CD4-positive, alpha-beta T cell treated with Interferon gamma for 1 hour (primary cell): ENCODE data around the gene C20orf204.

Experiments
- DNase-seq: peaks from one replicate; pipeline ENCODE4 v3.0.0-alpha.2; 2020

C20orf204 gene

DNA sequence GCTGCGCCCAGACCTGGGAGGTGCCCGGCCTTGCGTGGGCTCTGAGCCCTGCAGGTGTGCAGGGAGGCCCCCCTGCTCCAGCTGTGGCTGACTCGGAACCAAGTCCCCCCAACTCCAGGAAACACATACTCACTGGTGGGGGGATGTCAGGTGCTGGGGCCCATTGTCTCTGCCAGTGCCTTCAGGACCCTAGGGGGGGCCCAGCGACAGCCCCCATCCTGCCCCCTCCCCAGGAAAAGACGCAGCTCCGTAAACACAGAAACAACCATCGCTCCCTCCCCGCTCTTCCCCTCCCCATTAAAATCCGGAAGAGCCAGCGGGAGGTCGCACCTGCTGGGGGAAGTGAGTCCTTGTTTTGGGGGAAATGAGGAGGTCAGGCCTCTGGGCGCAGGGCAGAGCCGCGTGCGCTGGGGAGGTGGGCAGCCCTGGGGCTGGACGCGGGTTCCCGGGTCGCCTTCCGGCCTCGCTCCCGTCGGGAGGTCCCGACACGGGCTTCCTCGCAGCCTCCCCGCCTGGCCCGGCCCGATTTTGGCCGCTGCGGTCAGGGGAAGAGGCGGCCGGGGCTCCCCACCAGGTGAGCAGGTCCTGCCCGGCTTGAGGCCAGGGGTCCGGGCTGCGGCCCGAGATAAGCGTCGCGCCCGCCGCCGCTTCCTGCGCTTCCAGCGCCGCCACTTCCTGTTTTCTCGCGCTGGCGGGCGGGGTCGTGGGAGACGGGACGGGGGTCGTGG is 6.2 kb downstream of the C20orf204 start:
- DNase-seq, result no peak

DNA sequence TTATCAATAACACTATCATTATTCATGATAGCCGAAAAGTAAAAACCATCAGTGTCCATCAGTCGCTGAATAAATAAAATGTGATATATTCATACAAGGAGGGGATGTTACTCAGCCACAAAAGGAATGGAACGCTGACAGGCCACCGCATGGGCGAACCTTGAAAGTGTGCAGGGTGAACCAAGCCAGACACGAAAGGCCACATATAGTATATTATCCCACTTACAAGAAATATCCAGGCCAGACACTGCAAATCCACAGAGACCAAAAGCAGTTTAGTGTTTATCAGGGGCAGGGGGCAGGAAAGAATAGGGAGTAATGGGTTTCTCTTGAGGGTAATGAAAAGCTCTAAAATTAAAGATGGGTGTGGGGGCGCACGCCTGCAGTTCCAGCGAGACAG is 7.8 kb downstream of the C20orf204 start:
- DNase-seq, result no peak

DNA sequence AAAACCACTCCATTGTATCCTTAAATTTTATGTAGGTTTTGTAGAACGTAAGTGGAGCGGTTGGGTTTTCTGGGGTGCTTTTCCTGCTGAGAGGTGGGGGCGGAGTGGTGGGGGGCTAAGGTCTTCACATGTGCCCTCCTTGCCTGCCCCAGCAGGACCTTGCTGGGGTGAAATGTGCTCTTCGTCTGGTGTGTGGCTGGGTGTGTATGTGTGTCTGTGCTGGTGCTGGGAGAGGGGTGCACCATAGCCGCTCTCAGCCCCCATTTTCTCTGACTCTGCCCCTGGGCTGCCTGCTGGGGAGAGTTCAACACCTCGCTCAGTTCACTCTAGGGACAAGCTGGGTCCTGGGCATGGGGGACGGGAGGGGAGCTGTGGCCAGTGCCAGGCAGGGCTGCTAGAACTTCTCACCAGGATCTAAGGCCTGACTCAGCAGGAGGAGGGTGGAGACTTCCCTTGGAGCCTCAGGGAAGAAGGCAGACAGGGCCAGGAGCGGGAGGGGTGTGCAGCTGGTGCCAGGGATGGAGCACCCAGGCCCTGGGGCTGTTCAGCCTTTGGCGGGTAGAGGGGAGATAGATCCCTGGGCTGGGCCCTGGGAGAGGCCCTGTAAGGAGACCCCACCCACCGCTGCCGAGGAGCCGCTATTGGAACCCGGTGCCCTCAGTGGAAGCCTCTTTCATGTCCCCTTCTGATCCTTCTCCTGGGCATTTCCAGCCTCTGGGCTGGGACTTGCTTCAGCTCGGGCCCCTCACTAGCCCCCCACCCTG is 8.7 kb downstream of the C20orf204 start:
- DNase-seq, result no peak

DNA sequence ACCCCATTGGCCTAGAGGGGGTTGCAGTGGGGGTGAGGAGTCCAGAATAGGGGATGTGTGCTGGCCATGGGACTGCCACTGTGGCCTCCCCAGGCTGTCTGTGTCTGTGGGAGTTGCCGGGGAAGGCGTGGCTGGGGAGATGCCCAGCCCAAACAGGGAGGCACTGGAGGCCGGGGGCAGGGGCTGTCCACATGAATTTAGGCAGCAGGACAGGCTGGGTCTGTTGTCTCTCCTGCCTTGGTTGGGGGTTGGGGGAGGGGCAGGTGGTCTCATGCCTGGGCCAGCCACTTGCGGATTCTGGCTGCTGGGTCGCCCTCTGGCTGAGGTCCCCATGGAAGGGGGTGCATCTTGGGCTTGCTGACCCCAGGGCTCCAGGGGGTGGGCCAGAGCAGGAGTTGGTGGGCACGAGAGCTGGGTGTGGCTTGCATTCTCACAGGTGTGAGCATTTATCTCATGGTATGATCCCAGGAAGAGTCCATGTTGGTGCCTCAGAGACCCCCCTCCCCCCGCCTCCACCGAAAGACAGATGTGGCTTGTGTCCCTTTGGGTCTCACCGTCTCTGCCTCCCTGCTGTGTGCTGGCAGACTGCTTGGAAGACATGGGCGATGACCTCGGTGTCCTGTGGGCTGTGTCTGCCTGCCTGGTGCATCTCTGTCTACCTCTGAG is 9.5 kb downstream of the C20orf204 start:
- DNase-seq, result no peak

DNA sequence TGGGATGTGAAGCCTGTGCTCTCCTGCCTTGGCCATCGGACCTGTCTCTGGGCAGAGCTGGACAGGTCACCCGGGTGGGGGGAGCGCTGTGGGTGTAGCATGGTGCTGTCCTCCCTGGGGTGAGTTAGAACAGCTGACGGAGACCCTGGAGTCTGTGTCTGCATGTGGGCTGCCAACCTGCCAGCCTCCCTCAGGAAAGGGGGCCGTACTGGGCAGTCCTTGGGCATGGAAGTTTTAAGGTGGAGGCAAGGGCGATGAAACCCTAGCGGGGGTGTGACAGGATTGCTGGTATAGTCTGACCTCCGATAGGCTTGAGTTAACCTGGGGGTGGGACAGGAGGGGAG is 11.0 kb downstream of the C20orf204 start:
- DNase-seq, result no peak

DNA sequence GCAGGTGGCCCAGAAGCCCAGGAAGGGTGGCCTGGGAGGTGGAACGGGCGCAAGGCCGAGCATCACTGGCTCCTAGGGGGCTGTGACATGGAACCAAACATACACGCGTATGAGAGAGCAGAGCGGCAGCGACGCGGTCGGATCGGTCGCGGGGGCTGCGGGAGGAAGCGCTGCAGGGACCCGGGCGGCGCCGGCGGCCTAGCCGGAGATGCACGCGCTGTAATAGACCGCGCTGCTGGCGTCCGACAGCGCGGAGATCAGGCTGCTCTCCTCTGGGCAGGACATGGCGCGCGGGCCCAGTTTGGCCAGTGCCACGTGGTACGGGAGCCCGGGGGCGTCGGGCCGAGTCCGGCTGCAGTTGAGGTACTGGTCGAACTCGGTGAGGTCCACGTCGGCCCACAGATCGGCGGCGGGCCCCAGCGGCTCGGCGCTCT is 12.0 kb downstream of the C20orf204 start:
- DNase-seq, result no peak

DNA sequence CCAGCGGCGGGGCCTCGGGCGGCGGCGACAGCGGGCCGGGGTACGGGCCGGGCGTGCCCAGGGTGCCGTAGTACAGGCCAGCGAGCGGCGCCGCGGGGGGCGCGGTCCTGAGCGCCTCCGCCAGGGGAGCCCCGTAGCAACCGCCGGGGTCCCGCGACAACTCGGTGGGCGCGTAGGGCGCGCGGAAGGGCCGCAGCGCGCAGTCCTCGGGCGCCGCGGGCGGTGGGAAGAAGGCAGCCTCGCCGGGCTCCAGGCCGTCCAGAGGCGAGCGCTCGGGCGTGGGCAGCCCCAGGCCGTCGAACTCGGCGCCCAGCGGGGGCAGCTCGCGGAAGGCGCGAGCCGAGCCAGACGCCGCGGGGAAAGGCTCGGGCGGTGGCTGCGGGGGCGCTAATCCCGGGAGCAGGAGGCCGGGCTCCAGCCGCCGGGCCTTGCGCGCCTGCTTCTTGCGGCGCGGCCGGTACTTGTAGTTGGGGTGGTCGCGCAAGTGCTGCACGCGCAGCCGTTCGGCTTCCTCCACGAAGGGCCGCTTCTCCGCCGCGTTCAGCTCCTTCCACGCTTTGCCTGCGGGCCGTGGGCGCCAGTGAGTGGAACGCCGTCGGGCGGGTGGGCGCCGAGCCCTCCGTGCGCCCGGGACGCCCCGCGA is 12.5 kb downstream of the C20orf204 start:
- DNase-seq, result no peak

DNA sequence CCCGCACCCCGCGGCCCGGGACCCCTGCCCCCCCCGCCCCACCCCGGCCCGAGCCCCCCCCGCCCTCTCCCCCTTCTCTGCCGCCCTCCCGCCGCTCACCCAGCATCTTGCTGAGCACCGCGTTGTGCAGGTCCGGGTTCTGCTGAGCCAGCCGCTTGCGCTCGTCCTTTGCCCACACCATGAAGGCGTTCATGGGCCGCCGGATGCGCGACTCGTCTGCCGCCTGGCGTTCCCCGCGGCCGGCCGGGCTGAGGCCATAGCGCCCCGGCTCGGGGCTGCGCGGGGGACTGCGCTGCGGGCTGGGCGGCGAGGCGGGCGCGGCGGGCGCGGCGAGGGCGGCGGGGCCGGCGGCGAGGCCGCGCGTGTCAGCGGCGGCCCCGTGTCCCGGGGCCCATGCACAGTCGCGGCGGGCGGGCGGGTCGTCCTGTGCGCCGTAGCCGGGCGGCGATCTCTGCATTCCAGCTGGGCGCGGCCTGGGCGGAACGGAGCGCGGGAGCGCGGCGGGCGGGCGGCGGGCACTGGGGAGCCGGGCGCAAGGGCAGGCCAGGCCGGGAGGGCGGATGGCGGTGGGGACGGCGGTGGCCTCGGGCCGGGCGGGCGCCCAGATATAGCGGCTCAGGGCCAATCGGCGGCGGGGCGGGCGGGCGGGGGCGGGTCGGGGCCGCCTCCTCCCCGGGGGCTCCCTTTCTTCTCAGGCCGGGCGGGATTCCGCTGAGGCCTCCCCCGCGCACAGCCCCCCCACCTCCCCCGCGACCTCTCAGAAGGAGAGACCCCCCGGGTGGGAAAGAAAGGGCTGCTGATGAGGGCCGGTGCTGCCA is 13.3 kb downstream of the C20orf204 start, which contains the start of gene SOX18:
Gene SOX18 (minus strand): TSS at position 580 of the 818 bp plus-strand sequence. CDS start 123 bp downstream, at position 457.
- no peak for DNase-seq

DNA sequence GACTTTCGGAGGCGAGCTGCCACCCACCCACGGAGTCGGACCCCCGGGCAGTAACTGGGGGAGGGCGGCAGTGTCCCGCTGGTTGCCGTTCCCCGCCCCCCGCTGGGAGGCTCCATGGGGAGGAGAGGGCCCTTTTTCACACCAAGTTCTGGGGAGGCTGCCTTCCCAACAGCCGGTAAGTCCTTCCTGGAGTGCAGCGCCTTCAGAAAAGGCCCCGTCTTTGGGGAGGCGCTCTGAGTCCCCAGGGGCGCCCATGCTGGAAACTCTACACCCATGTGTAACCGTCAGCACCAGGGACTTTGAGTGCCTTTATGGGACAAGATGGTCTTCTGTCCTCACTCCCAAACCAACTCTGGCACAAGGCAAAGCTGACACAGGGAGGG is 13.9 kb downstream of the C20orf204 start:
- no peak for DNase-seq

DNA sequence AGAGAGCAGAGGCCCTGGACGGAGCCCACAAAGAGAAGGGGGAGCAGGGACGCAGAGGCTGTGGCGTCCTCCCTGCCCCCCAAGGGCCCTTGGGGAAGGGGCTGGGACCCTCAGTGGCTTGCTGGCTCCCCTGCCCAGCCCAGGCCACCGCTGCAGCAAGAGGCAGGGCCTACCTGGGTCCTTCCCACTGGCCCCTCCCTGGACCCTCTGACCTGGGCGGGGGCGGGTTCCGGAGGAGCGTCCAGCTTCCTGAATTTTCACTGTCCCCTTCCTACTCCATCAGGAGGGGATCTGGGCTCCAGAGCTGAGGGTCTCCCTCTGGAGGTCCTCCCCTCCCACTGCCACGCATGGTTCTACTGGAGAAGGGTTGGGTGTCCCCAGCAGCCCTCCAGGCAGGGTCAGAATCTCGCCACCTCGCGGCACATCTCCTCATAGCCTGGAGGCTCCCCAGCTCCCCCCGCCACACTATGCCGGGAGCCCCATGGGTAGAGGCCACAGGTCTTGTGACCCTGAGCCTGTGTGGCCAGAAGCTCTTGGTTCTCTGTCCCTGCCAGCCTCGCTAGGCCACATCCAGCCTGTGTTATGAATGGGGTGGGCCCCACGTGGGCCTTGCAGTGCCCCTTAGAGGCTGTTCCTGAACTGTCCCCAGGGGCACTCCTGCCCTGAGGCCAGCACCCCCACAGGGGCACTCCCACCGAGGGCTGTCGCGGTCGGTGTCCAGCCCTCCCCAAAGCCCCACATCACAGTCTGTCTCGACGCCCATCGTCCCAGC is 14.5 kb downstream of the C20orf204 start:
- no peak for DNase-seq

DNA sequence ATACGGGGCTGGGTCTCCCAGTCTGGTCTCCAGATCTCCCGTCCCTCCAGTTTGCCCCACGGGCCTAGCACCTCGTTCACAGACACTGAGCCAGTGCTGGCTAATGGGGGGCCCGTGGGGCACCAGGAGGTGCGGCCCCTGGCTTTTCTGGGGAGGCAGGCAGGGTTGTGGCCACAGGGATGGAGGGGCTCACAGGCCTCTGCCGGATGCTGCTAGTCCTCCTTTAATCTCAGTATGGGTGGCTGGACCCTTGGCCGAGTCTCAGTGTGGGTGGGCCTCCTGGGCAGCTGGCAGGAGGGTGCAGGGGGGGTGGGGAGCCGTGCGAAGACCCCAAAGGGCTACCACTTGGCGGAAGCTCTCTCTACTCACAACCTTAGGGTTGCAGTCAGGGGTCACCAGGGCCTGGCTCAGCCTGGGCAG is 15.1 kb downstream of the C20orf204 start:
- no peak for DNase-seq

DNA sequence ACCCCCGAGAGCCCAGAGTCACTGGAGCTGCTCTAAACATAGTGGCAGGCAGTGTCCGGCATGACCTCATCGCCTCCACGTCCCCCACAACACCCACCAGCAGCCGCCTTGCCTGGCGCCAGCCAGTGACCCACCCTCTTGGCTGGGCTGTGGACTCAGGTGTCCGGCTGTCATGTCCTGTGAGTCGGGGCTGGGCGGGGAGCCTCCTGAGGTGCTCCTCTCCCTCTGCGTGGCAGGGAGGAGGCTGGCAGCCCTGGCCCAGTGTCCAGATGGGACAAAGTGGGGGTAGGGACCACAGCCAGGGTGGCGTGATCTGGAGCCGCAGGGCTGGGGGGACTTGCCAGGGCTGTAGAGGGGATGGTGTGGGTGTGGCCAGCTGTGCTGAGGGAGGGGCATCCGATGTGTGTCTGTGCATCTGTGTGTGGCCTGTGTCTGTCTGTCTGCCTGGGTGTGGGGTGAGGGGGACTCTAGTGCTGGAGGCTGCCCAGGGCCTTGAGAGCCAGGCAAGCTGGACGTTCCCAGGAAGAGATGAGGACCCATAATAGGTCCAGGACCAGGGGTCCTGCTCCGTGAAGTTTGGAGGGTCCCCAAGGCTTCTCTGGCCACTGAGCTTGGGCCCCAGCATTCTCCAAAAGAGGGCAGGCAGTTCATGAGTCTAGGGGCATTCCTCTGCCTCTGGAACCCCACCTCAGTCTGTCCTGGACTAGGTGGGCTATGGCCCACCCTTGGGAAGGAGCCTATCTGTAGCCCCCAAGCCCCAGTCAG is 15.8 kb downstream of the C20orf204 start:
- DNase-seq, result no peak

DNA sequence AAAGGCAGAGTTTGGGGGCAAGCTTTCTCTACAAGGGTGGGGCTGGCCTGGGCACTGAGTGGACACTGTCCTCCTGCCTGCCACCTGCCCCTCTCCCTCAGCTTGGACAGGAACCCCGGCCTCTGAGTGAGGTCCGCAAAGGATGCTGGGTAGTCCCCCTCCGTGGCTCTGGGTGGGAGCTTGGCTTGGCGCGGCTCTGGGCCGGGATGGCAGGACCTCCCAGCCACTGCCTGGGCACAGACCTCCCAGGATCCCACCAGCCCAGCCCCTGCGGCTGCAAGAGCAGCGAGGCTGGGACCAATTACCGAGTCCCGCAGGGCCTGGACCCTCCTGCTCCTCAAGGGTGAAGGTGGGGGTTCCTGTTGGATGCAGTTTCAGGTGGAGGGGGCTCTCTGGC is 16.3 kb downstream of the C20orf204 start:
- no peak for DNase-seq

DNA sequence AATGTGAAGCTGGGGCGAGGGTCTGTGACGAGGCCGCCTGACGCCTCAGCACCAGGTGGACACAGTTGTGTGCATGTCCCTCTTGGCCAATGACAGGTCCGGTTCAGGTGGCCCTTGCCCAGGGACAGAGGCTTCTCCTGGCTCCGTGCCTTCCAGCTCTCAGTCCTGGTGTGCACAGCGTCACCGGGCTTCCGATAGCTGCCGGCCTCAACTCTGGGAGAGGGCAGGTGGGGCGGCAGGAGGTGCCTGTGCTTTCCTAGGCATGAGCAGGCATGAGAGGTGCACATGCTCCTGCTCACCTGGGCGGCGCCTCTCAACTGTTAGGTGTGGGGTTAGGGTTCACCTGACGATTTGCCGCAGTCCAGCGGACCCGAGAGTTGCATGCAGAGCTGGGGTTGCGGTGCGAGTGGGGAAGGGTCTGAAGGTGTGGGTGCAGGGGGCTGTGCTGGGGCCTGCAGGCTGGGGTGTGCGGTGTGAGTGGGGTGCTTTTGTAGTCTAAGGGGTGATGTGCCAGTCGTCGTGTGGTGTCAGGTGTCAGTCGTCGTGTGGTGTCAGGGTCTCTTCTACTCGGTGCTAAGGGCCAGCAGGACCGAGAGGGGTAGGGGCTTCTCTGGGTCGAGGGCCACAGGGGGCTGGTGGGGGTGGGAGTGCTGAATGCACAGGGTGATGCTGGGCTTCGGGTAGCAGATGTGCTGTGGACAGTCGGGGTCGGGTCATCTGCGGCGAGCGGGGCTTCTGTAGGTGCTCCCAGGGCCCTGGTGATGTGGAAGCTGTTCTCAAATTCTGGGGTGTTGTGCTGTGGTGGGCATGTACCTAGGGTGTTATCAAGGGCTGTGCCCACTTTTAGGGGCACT is 17.2 kb downstream of the C20orf204 start:
- no peak for DNase-seq

DNA sequence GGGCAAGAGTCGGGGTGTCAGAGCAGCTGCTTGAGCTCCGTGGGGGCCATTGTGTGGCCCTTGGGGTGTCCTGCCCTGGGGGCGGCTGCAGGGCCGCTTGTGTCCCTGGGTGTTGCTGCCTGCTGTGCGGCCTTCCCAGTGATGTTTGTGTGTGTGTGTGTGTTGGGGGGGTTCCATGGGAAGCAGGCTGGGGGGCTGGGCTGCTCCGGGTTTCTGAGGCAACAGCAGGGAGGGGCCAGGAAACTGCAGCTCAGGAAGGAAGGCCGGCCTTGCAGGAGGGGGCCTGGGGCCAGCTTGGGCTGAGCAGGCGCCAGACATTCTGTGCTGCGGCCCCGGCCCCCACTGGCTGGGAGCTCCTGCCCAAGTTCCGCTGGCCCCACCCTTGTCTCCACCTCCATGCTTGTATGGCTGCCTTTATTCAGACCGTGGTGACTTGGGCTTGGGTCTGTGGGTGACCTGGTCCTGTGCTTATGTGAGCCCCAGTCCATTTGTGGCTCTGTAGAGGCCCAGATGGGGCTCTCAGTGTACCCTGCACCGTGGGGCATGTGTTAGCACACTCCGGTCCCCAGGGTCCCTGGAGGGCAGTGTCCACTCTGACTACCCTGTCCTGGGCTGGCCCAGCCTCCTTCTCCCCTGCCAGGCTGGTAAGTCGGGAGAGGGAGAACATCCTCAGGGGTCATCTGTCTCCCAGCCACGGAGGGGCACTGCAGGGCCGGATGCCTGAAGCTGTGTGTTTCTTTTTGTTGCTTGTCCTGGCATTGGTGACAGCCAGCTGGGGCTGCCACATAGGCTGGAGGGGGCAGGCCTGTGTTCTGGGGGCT is 18.1 kb downstream of the C20orf204 start:
- DNase-seq, result no peak

DNA sequence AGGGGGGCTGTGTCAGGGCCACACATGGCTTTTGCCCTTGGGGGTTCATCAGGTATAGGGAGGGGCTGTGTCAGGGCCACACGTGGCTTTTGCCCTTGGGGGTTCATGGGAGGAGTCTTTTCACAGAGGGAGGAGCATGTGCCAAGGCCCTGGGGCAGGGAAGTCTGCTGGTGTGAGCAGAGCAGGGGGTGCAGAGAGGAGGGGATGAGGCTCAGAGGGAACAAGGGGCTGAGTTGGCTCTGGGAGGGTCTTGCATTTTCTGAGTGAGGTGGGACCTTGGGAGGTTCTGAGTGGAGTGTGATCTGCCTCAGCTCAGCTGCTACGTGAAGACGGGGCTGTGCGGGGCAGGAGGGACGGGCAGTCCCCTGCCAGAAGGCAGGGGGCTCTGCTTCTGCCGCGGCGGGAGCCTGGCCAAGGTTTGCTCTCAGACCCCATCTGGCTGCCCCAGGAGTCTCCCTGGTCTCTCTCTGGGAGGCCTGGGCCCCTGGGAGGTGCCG is 19.5 kb downstream of the C20orf204 start:
- no peak for DNase-seq

DNA sequence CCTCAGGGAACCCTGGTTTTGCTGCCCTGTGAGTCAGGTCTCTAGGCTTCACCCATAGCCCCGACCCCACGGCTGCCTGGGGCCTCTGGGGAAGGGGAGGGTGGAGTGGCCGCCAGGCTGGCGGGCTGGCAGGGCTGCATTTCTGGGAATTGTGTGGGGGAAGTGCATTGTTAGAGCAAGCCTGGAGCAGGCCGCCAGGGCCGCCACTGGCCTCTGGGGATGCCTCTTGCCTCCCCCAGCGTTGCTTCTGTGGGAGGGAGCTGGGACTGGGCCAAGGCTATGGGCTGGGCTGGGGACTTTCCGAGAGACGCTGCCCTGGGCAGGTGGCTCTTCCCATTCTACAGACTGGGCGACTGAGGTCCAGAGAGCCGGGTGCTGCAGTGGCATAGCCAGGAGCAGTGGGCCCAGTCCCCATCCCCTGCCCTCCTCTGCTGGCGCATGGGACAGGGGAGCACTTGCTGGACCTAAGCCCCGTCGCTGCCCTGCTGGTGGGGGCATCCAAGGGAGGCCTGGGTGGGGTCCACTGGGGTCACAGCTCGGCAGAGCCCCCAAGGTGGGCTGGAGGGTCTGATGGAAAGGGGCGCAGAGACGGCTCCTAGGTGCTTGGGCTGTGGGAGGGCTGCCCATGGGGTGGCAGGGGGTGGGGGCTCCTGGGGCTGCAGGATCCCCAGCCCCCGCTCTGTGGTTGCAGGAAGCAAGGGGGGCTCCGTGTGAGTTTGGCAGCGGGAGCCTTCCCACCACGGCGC is 20.1 kb downstream of the C20orf204 start:
- no peak for DNase-seq

DNA sequence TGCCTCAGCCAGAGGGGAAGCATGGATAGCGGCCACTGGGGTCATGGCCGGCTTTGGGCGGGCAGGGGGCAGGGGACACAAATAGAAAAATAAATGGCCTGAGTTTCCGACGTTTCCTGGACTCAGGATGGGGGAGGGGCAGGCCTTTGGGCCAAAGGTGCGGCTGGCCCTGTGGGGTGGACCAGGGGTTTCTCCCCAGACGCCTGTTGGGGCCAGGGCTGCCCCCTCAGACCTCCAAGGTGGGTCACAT is 20.6 kb downstream of the C20orf204 start:
- DNase-seq, result no peak
